ENCODE data around the gene FKBP15.

DNA sequence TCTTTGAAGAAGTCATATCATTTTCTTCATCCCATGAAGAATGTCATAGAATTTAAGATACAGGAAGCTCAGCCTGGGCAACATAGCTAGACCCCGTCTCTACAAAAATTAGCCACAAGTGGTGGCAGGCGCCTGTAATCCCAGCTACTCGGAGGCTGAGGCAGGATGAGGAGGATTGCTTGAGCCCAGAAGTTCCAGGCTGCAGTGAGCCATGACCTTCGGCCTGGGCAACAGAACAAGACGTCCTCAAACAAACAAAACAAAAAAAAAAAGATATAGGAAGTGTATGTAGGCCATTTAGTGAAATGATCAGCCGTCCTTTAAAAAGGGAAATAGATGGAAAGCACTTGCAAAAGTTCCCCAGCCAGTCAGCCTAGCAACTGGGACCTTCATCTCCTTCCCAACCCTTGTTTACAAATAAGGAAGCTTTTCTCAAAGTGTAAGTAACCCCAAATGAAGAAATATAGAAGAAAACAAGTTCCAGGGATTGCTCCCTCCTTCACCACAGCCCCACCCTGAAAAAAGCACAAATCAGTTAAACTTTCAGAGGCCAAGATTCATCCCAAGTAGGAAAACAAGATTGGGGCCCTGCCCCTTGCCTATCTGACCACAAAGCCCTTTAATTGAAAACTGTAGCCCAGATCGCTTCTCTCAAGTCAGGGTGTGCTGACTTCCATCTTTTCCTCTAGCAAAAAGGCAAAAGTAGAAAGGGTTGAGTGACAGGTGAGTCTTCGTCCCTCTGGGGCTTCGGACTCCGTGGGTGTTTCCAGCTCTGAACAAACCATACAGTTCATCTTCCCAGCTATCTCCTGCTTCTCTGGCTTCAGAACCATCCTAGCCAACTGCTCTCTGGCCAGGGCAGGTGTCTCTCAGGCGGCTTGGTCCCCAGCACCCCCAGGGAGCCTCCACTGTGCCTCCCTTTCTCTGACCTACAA is 69.1 kb downstream of the FKBP15 start:
- TF ChIP-seq, protein P1, sequence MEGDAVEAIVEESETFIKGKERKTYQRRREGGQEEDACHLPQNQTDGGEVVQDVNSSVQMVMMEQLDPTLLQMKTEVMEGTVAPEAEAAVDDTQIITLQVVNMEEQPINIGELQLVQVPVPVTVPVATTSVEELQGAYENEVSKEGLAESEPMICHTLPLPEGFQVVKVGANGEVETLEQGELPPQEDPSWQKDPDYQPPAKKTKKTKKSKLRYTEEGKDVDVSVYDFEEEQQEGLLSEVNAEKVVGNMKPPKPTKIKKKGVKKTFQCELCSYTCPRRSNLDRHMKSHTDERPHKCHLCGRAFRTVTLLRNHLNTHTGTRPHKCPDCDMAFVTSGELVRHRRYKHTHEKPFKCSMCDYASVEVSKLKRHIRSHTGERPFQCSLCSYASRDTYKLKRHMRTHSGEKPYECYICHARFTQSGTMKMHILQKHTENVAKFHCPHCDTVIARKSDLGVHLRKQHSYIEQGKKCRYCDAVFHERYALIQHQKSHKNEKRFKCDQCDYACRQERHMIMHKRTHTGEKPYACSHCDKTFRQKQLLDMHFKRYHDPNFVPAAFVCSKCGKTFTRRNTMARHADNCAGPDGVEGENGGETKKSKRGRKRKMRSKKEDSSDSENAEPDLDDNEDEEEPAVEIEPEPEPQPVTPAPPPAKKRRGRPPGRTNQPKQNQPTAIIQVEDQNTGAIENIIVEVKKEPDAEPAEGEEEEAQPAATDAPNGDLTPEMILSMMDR (IDR thresholded peaks at IDR 0.05; ENCODE audit: control extremely low read depth in 1 of 3, insufficient read depth in 1 of 3, low read depth in 1 of 3, low read length in 3 of 3) = no peak
- TF ChIP-seq POLR2A (IDR thresholded peaks at IDR 0.05; ENCODE audit: control extremely low read depth in 1 of 2, low read depth in 2 of 2, low read length in 2 of 2) (no peak), USF2 (IDR thresholded peaks at IDR 0.05; ENCODE audit: low read length) (no peak), EZH2 (IDR thresholded peaks at IDR 0.05; ENCODE audit: low read depth, low read length, severe bottlenecking) (no peak), HDAC2 (IDR thresholded peaks at IDR 0.05; ENCODE audit: borderline replicate concordance in 1 of 2, low read depth in 2 of 2, low read length in 2 of 2) (no peak), NRF1 (IDR thresholded peaks at IDR 0.05; ENCODE audit: low read depth, low read length) (no peak), EGR1 (IDR thresholded peaks at IDR 0.05; ENCODE audit: borderline replicate concordance, low read depth, low read length) (no peak), BCL11A (IDR thresholded peaks at IDR 0.05; ENCODE audit: low read depth in 2 of 2, low read length in 2 of 2) (no peak), RAD21 (IDR thresholded peaks at IDR 0.05 in 1 of 2, conservative IDR thresholded peaks at IDR 0.05 in 1 of 2; ENCODE audit: low read depth in 2 of 2, low read length in 2 of 2) (no peak), KDM5A (IDR thresholded peaks at IDR 0.05; ENCODE audit: low read length) (no peak), ZNF274 (IDR thresholded peaks at IDR 0.05; ENCODE audit: borderline replicate concordance, extremely low read depth, low read length) (no peak), RFX5 (IDR thresholded peaks at IDR 0.05; ENCODE audit: borderline replicate concordance, low read depth, low read length) (no peak)

Measured in H1 (cell line).